Neural progenitor cell (in vitro differentiated cells): Measurements from ENCODE around the gene RERE.

Experiments used
- CTCF ChIP-seq: fragments of 200-600 bp; sonication (generic); IDR thresholded peaks from 2 replicates; pipeline ENCODE4 v1.5.1; 2017; ENCODE audit warnings: antibody characterized with exemption, mild to moderate bottlenecking
- EZH2phosphoT487 ChIP-seq: fragments of 200-600 bp; sonication (generic); IDR thresholded peaks from 2 replicates; pipeline ENCODE4 v1.6.1; 2017; ENCODE audit warnings: antibody characterized with exemption

GRCh38 chr1:8482979-8483381, 334.5 kb downstream of the RERE start:
- TF ChIP-seq CTCF = no peak
- TF ChIP-seq EZH2phosphoT487 = no peak
